Ascending aorta (tissue), 2 donors: ENCODE results near the gene ANXA3. TPM values are rescaled to one million over a fixed set of nuclear protein-coding genes. Genes with fewer than 3 reads are reported as not detected.
"Not testable (repeated sequence)": the region's sequence is repeated elsewhere in the genome, so short reads cannot be mapped to it uniquely, and the experiment has no call there.

Experiments
- DNase-seq, 2 donors: peaks; one replicate each; pipeline ENCODE4 v3.0.0-alpha.2; 2019; ENCODE audit warnings: low spot score in 2 of 2
- H3K27ac ChIP-seq, 2 donors: fragments of 200-600 bp; sonication (generic); one replicate each; pipeline ENCODE4 v1.5.1; 2016 to 2017; ENCODE audit warnings: mild to moderate bottlenecking in 1 of 2
- H3K27me3 ChIP-seq: fragments of 200-600 bp; sonication (generic); one replicate; pipeline ENCODE4 v1.5.1; 2017
- H3K36me3 ChIP-seq, 2 donors: fragments of 200-600 bp; sonication (generic); one replicate each; pipeline ENCODE4 v1.5.1; 2016
- H3K4me1 ChIP-seq, 2 donors: fragments of 200-600 bp; sonication (generic); one replicate each; pipeline ENCODE4 v1.5.1; 2016 to 2017; ENCODE audit warnings: mild to moderate bottlenecking in 1 of 2
- H3K4me3 ChIP-seq, 2 donors: fragments of 200-600 bp; sonication (generic); one replicate each; pipeline ENCODE4 v1.5.1; 2016 to 2017; ENCODE audit warnings: mild to moderate bottlenecking in 1 of 2
- H3K9me3 ChIP-seq, 2 donors: fragments of 200-600 bp; sonication (generic); one replicate each; pipeline ENCODE4 v1.5.1; 2016
- intact Hi-C: fragments of 100-400 bp; cut with DNase I; formaldehyde crosslinking; loops from one replicate; pipeline ENCODE4 v1.15.1; 2023
- total RNA-seq: library from RNA; depleted of rRNA; stranded (reverse); fragments of >200 nt; gene quantifications from one replicate; pipeline ENCODE4 v1.1.0, GENCODE V29; 2016
- TF ChIP-seq, protein P1 (sequence below), 3 experiments: fragments of 200-600 bp in 2 of 3; fragments of 450-650 bp in 1 of 3; sonication (generic) in 2 of 3; IDR thresholded peaks; one replicate each; pipeline ENCODE4 v1.5.1; 2016 to 2019; ENCODE audit warnings: antibody characterized with exemption in 3 of 3, mild to moderate bottlenecking in 1 of 3, moderate library complexity in 1 of 3

The ANXA3 gene
- total RNA-seq, 1 donor from 2014 or later = 5.5 TPM

DNA sequence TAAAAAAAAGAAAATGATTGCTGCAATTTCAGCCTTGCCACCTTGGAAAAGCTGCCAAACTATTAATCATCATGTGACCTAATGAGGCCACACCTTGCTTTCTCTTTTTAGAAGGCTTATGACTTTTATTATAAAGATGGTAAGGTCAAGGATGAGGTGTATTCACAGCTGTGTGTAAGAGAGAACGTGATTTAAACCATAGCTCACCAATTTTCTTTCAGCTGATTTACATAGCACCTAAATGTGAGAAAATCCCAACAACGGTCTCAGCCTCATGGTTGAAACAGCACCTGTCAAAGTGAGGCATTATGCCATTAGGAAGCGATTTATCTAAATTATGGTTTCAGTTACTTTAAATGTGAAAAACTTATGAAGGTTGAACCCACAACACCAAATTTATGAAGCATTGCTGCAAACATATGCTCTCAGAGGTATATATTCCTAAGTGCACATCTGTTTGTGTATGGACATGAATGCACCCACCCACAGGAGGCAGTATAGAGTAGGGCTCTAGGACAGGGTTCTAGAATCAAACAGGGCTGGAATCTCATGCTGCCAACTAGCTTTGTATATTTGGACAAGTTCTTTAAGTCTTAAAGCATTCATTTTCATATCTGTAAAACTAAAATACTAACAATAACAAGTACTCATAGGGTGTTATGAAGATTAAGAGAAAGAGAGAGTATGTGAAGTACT is 40.7 kb downstream of the ANXA3 start:
- Histone ChIP-seq H3K4me1 (no peaks in the 10 kb centered on the region), H3K4me3 (no peak overlapping the region), H3K9me3 (no peaks in the 10 kb centered on the region), H3K36me3 (no peaks in the 10 kb centered on the region), H3K27me3 (no peaks in the 10 kb centered on the region), H3K27ac (no peak overlapping the region)
- TF ChIP-seq, protein P1, sequence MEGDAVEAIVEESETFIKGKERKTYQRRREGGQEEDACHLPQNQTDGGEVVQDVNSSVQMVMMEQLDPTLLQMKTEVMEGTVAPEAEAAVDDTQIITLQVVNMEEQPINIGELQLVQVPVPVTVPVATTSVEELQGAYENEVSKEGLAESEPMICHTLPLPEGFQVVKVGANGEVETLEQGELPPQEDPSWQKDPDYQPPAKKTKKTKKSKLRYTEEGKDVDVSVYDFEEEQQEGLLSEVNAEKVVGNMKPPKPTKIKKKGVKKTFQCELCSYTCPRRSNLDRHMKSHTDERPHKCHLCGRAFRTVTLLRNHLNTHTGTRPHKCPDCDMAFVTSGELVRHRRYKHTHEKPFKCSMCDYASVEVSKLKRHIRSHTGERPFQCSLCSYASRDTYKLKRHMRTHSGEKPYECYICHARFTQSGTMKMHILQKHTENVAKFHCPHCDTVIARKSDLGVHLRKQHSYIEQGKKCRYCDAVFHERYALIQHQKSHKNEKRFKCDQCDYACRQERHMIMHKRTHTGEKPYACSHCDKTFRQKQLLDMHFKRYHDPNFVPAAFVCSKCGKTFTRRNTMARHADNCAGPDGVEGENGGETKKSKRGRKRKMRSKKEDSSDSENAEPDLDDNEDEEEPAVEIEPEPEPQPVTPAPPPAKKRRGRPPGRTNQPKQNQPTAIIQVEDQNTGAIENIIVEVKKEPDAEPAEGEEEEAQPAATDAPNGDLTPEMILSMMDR (IDR thresholded peaks at IDR 0.05) = no peak
- DNase-seq = no peak
- intact Hi-C loops = no loop called here

GRCh38 chr4:78596111-78596742 is 44.7 kb downstream of the ANXA3 start:
- Histone ChIP-seq H3K9me3 (no peaks in the 10 kb centered on the region), H3K4me1 (no peaks in the 10 kb centered on the region), H3K36me3 (no peaks in the 10 kb centered on the region), H3K4me3 (no peak overlapping the region), H3K27me3 (no peaks in the 10 kb centered on the region), H3K27ac (no peak overlapping the region)
- intact Hi-C loops = no loop called here
- no peak for DNase-seq
- TF ChIP-seq, protein P1 (IDR thresholded peaks at IDR 0.05) = no peak

DNA sequence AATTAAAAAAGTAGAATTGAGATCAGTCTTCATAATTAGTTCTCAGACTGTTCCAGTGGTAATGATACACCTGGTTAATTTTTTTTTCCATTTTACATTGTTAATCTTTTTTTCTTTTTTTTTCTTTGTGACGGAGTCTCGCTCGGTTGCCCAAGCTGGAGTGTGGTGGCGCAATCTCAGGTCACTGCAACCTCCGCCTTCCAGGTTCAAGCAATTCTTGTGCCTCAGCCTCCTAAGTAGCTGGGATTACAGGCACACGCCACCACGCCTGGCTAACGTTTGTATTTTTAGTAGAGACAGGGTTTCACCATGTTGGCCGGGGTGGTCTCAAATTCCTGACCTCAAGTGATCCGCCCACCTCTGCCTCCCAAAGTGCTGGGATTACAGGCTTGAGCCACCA is 46.9 kb downstream of the ANXA3 start:
- H3K36me3 ChIP-seq, intact Hi-C loops, DNase-seq, H3K27me3 ChIP-seq, H3K27ac ChIP-seq, H3K9me3 ChIP-seq, H3K4me1 ChIP-seq, H3K4me3 ChIP-seq: not testable (repeated sequence)

DNA sequence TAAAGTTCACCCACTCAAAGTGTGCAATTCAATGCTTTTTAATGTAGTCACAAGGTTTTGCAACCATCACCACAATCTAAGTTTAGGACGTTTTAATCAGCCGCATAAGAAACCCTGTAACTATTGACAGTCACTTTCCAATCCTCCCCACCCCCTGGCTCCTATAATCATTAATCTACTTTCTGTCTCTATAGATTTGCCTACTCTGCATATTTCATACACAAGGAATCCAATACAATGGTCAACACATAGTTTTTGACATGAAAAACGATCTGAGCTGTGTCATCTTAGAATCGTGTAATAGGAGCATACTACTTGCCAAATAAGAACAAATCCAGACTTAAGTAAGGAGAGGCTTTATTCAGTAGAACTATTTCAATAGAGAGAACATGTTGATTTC is 47.6 kb downstream of the ANXA3 start:
- H3K9me3 ChIP-seq = no peaks in the 10 kb centered on the region

DNA sequence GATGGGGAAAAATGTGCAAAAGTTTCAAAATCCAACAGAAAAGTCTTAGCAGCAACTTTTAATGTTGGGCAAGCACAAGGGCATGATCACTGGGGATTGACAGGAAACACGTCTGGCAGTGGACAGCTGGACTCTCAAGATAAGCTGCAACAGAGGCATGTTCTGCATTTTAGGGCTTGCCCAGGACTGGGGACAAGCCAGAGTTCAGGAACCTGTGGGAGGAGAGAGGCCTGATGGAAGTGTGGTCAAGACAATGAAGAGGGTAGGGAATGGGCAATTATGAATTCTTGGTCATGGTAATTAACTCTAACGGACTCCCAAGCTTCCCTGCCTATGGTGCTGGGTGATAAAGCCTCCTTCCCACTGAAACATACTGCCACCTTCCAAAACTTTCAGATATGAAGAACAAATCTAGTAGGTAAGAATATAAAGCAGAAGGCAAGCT is 48.4 kb downstream of the ANXA3 start:
- TF ChIP-seq, protein P1 (IDR thresholded peaks at IDR 0.05) = no peak
- intact Hi-C loops = no loop called here
- Histone ChIP-seq H3K9me3 (no peaks in the 10 kb centered on the region), H3K36me3 (no peaks in the 10 kb centered on the region), H3K4me1 (no peaks in the 10 kb centered on the region), H3K27me3 (no peaks in the 10 kb centered on the region), H3K27ac (no peak overlapping the region), H3K4me3 (no peak overlapping the region)
- no peak for DNase-seq

More for the DNA sequence above, 47.6 kb downstream of the ANXA3 start:
- H3K27me3 ChIP-seq = no peaks in the 10 kb centered on the region
- no peak overlapping the region for H3K4me3 ChIP-seq
- H3K27ac ChIP-seq = no peak overlapping the region
- no peaks in the 10 kb centered on the region for H3K4me1 ChIP-seq
- DNase-seq = no peak
- intact Hi-C loops = no loop called here
- TF ChIP-seq, protein P1 (IDR thresholded peaks at IDR 0.05) = no peak
- no peaks in the 10 kb centered on the region for H3K36me3 ChIP-seq

DNA sequence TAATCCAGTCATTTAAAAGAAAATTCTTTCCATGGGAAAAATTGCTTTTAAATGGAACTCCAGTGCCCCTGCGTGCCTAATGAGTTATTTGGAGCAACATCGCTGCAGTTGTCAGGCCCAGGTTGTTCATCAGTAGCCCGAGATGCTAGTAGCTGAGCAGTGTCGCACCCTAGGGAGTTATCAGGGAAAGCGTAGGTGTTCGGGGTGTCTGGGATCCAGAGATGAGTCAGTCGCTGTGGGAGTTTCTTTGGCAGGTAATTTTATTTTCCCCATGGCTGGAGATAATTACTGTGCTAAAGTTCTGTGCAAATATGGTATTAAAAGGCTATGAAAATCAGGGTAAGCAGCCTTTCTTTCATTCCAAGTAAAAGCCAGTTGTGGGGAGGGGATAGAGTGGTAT is 49.4 kb downstream of the ANXA3 start:
- Histone ChIP-seq H3K4me3 (no peak overlapping the region), H3K27ac (no peak overlapping the region), H3K27me3 (no peaks in the 10 kb centered on the region)

More for the DNA sequence above, 49.4 kb downstream of the ANXA3 start:
- no peaks in the 10 kb centered on the region for H3K9me3 ChIP-seq
- H3K36me3 ChIP-seq = no peaks in the 10 kb centered on the region
- TF ChIP-seq, protein P1 (IDR thresholded peaks at IDR 0.05) = no peak
- no peak for DNase-seq
- H3K4me1 ChIP-seq = no peaks in the 10 kb centered on the region
- intact Hi-C loops = no loop called here
